GM19455 (cell line): Measurements from ENCODE around the gene PHLDA1.

ENCODE experiments used
- ATAC-seq: cut with Tn5 transposase; IDR thresholded peaks from one replicate; pipeline ENCODE4 v1.9.1; 2021; ENCODE audit not compliant: unreplicated experiment

The PHLDA1 gene

GRCh38 chr12:76038176-76038575 is 6.6 kb upstream of the PHLDA1 start:
- no peak for ATAC-seq

GRCh38 chr12:76037130-76038103 is 5.8 kb upstream of the PHLDA1 start:
- peak; percentile 75 for ATAC-seq

GRCh38 chr12:76035045-76035444 is 3.5 kb upstream of the PHLDA1 start:
- ATAC-seq: no peak

- no peak for ATAC-seq
Measured at GRCh38 chr12:76033081-76034011, 1.8 kb upstream of the PHLDA1 start.

- ATAC-seq: peak; percentile 36
Measured at GRCh38 chr12:76032043-76032981, 736 bp upstream of the PHLDA1 start.

GRCh38 chr12:76031081-76031413 is 529 bp downstream of the PHLDA1 start:
- ATAC-seq: peak; percentile 16

GRCh38 chr12:76030341-76031080 is 1.1 kb downstream of the PHLDA1 start:
- no peak for ATAC-seq

- no peak for ATAC-seq
Measured at GRCh38 chr12:76029982-76030340, 1.6 kb downstream of the PHLDA1 start.

- ATAC-seq: no peak
Measured at GRCh38 chr12:76028571-76029277, 2.9 kb downstream of the PHLDA1 start.

GRCh38 chr12:76026643-76027063 is 4.9 kb downstream of the PHLDA1 start:
- no peak for ATAC-seq

GRCh38 chr12:76025601-76026575 is 5.7 kb downstream of the PHLDA1 start:
- ATAC-seq: no peak

- no peak for ATAC-seq
Measured at GRCh38 chr12:76024942-76025600, 6.5 kb downstream of the PHLDA1 start.

- no peak for ATAC-seq
Measured at GRCh38 chr12:76024102-76024781, 7.3 kb downstream of the PHLDA1 start.

GRCh38 chr12:76023069-76023690 is 8.4 kb downstream of the PHLDA1 start:
- no peak for ATAC-seq

- no peak for ATAC-seq
Measured at GRCh38 chr12:76022506-76022905, 9.1 kb downstream of the PHLDA1 start.
